Naive thymus-derived CD4-positive, alpha-beta T cell (primary cell): ENCODE results near the gene CELF3. TPM values are rescaled to one million over a fixed set of nuclear protein-coding genes. Genes with fewer than 3 reads are reported as not detected.
"Not testable (repeated sequence)": the region's sequence is repeated elsewhere in the genome, so short reads cannot be mapped to it uniquely, and the experiment has no call there.

ENCODE experiments used
- ATAC-seq: fragments of 150-1000 bp; cut with Tn5 transposase; 2 replicates; pipeline ENCODE4 v1.10.0; 2021; ENCODE audit warnings: mild to moderate bottlenecking, moderate library complexity
- CTCF ChIA-PET: fragments of 350-600 bp; sonication (Branson Sonifier 250); formaldehyde crosslinking; loops from one replicate; lab custom pipeline; 2021; ENCODE audit warnings: antibody characterized with exemption; lab: Charles Lee
- POLR2A ChIA-PET: fragments of 350-600 bp; sonication (Branson Sonifier 250); formaldehyde crosslinking; loops from one replicate; lab custom pipeline; 2021; ENCODE audit warnings: antibody characterized with exemption, inconsistent platforms; lab: Charles Lee
- DNase-seq, 9 donors: peaks; one replicate each; pipeline versions ENCODE4 v3.0.0 to v3.0.0-alpha.2; 2020 to 2022; ENCODE audit warnings: mixed read lengths in 1 of 9
- H3K27ac ChIP-seq: one replicate; pipeline ENCODE4 v1.7.0; 2013; ENCODE audit warnings: mild to moderate bottlenecking, low read depth, low read length, moderate library complexity
- H3K27me3 ChIP-seq, 2 donors: one replicate each; pipeline ENCODE4 v1.7.0; 2013; ENCODE audit warnings: low read length in 2 of 2, mild to moderate bottlenecking in 2 of 2, moderate library complexity in 2 of 2; ENCODE audit not compliant: control insufficient read depth in 2 of 2, insufficient read depth in 2 of 2
- H3K36me3 ChIP-seq, 3 experiments: 1 replicate in 2 of 3; 2 replicates in 1 of 3; pipeline ENCODE4 v1.7.0; 2013; ENCODE audit warnings: low read length in 3 of 3, mild to moderate bottlenecking in 3 of 3, moderate library complexity in 1 of 3; ENCODE audit not compliant: insufficient read depth in 3 of 3, control insufficient read depth in 2 of 3
- H3K4me1 ChIP-seq, 2 donors: one replicate each; pipeline ENCODE4 v1.7.0; 2013; ENCODE audit warnings: low read length in 2 of 2, mild to moderate bottlenecking in 2 of 2, moderate library complexity in 1 of 2; ENCODE audit not compliant: control insufficient read depth in 2 of 2, insufficient read depth in 2 of 2
- H3K4me3 ChIP-seq: 2 replicates; pipeline ENCODE4 v1.7.0; 2013; ENCODE audit warnings: mild to moderate bottlenecking, low read length
- H3K9me3 ChIP-seq, 3 experiments: 1 replicate in 2 of 3; 2 replicates in 1 of 3; pipeline ENCODE4 v1.7.0; 2013; ENCODE audit warnings: low read length in 3 of 3; ENCODE audit not compliant: control insufficient read depth in 2 of 3
- H3K27ac Mint-ChIP-seq, 9 donors: one replicate each; pipeline ENCODE4 v1.8.0; 2020 to 2022; ENCODE audit warnings: mixed read lengths in 9 of 9, mild to moderate bottlenecking in 8 of 9, moderate library complexity in 5 of 9, inconsistent platforms in 2 of 9
- H3K27me3 Mint-ChIP-seq, 5 donors: one replicate each; pipeline ENCODE4 v1.8.0; 2021 to 2022; ENCODE audit warnings: mixed read lengths in 5 of 5, mild to moderate bottlenecking in 1 of 5
- H3K36me3 Mint-ChIP-seq, 5 donors: one replicate each; pipeline ENCODE4 v1.8.0; 2020 to 2022; ENCODE audit warnings: mixed read lengths in 5 of 5, mild to moderate bottlenecking in 3 of 5, inconsistent platforms in 1 of 5
- H3K4me1 Mint-ChIP-seq, 7 donors: one replicate each; pipeline ENCODE4 v1.8.0; 2020 to 2022; ENCODE audit warnings: mixed read lengths in 7 of 7, mild to moderate bottlenecking in 3 of 7, inconsistent platforms in 1 of 7
- H3K4me3 Mint-ChIP-seq, 10 donors: one replicate each; pipeline ENCODE4 v1.8.0; 2020 to 2022; ENCODE audit warnings: mild to moderate bottlenecking in 10 of 10, mixed read lengths in 10 of 10, moderate library complexity in 6 of 10, inconsistent platforms in 2 of 10
- H3K9me3 Mint-ChIP-seq, 11 donors: one replicate each; pipeline ENCODE4 v1.8.0; 2020 to 2022; ENCODE audit warnings: mixed read lengths in 11 of 11, mild to moderate bottlenecking in 4 of 11, inconsistent platforms in 1 of 11, moderate library complexity in 1 of 11
- intact Hi-C, 2 donors: fragments of 100-400 bp; cut with micrococcal nuclease; formaldehyde crosslinking; loops; one replicate each; pipeline ENCODE4 v1.15.1; 2023
- polyA plus RNA-seq, 2 donors: library from polyadenylated mRNA; unstranded; fragments of 300-500 nt; fragmentation: Illumina TruSeq; gene quantifications; one replicate each; pipeline ENCODE4 v1.2.3, GENCODE V29; 2021
- total RNA-seq, 6 experiments: library from RNA in 5 of 6; stranded (reverse) in 5 of 6; gene quantifications; 1 replicate in 5 of 6; 2 replicates in 1 of 6; pipeline ENCODE4 v1.2.3 and lab custom pipeline; 2021 to 2026

CELF3 gene
- total and polyA plus RNA-seq, 7 experiments from 2014 or later, result not detected

DNA sequence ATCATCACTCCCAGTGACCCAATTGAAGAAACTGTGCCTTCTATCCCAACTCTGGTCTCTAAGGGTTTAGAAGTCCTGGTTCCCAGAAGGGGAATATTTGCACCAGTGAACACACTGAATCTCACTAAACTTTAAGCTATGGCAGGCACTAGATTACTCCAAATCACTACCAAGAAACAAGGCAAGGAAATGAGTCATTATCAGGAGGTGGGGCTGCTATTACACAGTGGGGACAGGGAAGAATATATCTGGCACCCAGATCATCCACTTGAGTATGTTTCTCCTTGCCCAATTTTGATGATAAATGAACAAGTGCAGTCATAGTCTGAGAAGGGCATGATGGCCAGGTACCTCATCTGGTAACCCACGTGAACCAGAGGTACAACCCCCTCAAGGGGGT, 39.7 kb upstream of the CELF3 start:
- Mint-ChIP-seq H3K27me3 (peaks cover 0 to 9% (median 0%) of the 10 kb centered on the region in 5 donors), H3K27ac (no peak overlapping the region), H3K4me3 (no peak overlapping the region), H3K9me3 (peaks cover 0 to 2% (median 0%) of the 10 kb centered on the region in 11 donors), H3K36me3 (peaks cover 0 to 35% (median 15%) of the 10 kb centered on the region in 5 donors), H3K4me1 (peaks cover 0 to 10% (median 0%) of the 10 kb centered on the region in 7 donors)
- Histone ChIP-seq H3K27me3 (no peaks in the 10 kb centered on the region), H3K9me3 (no peaks in the 10 kb centered on the region), H3K27ac (no peak overlapping the region), H3K4me3 (no peak overlapping the region), H3K4me1 (no peaks in the 10 kb centered on the region), H3K36me3 (peaks cover 3 to 49% (median 5%) of the 10 kb centered on the region in 3 experiments)
- no peak for DNase-seq
- CTCF ChIA-PET, result no interaction called here
- intact Hi-C loops, result loop anchor here in 1 of 2 donors (5.0 kb wide), 1 partner anchor 34 kb away; the partner anchor contains the start of gene RIIAD1
- POLR2A ChIA-PET, result no interaction called here
- ATAC-seq, result peak; percentile 22

DNA sequence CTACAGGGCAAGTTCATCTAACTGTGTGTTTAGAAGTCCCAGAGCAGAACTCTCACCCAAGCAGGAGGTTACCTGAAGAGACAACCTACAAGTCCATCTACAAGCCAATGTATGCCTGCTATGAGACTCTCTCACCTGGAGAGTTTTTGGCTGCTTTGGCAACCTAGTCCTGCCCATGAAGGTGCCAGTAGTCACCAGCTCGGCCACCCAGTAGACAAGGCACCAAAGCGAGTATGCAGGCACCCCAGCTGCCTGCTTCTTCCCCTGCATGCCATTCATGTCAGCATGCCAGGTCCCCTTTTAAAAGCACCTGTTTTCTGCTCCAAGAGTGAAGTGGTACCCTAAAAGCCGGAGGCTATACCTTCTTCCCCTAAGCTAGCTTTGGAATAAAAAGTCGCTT, 24.9 kb upstream of the CELF3 start:
- Histone ChIP-seq H3K9me3 (peaks cover 0 to 12% (median 9%) of the 10 kb centered on the region in 3 experiments), H3K27me3 (no peaks in the 10 kb centered on the region), H3K36me3 (no peaks in the 10 kb centered on the region), H3K4me3 (no peak overlapping the region), H3K27ac (no peak overlapping the region), H3K4me1 (no peaks in the 10 kb centered on the region)
- intact Hi-C loops, result no loop called here
- Mint-ChIP-seq H3K4me3 (no peak overlapping the region), H3K27ac (no peak overlapping the region), H3K4me1 (peaks cover 0 to 6% (median 0%) of the 10 kb centered on the region in 7 donors), H3K36me3 (peaks cover 0 to 6% (median 6%) of the 10 kb centered on the region in 5 donors), H3K27me3 (peaks cover 0 to 35% (median 0%) of the 10 kb centered on the region in 5 donors), H3K9me3 (peaks cover 0 to 21% (median 10%) of the 10 kb centered on the region in 11 donors)
- CTCF ChIA-PET, result no interaction called here
- DNase-seq (no peak), ATAC-seq (no peak)
- POLR2A ChIA-PET, result interaction anchor here (0.6 kb wide), 1 partner anchor 1386 kb away, joined by 3 read pairs; no protein-coding TSS in a partner anchor

DNA sequence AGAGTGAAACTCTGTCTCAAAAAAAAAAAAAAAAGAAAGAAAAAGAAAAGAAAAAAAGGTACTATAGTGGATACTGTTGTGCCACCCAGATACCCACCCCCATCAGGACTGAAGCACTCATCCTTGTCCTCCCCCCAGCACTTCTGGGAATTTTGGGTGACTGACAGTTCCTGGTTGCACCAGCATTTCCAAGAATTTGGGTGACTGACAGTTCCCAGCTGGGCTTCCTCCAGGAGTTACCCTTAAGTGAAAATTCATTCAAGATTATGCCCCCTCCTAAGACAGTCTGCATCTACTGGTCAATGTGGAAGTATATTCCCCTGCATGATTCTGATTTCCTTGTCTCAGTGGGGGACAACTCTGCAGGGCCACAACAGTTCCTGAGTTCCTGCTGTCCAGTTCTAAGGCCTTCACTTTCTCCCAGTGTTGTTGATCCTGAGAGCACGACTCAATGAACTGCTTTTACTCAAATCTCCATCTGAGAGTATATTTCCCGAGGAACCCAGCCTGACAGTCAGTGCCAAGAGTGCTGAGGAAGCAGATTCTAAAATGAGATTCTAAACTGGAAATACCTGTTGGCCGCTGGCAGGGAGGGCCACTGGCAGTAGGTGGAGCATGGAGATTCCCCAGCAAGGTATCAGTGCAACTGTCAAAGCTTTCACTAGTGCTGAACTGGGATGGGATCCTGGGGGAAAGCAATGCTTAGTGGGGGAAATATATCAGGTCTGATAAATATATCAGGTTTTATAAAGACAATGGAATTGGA, 23.2 kb upstream of the CELF3 start:
- H3K36me3 ChIP-seq, result no peaks in the 10 kb centered on the region
- peaks cover 0 to 25% (median 0%) of the 10 kb centered on the region in 5 donors for H3K27me3 Mint-ChIP-seq
- no peak overlapping the region for H3K4me3 ChIP-seq
- H3K9me3 ChIP-seq, result peaks cover 0 to 12% (median 9%) of the 10 kb centered on the region in 3 experiments
- no peak overlapping the region for H3K27ac Mint-ChIP-seq
- H3K36me3 Mint-ChIP-seq, result peaks cover 0 to 6% (median 6%) of the 10 kb centered on the region in 5 donors
- no peaks in the 10 kb centered on the region for H3K27me3 ChIP-seq
- DNase-seq (no peak), ATAC-seq (no peak)
- no peak overlapping the region for H3K4me3 Mint-ChIP-seq
- ChIA-PET POLR2A (no interaction called here), CTCF (no interaction called here)
- intact Hi-C loops, result no loop called here
- H3K9me3 Mint-ChIP-seq, result peaks cover 0 to 23% (median 11%) of the 10 kb centered on the region in 11 donors
- H3K27ac ChIP-seq, result no peak overlapping the region
- H3K4me1 ChIP-seq, result no peaks in the 10 kb centered on the region
- H3K4me1 Mint-ChIP-seq, result peaks cover 0 to 10% (median 0%) of the 10 kb centered on the region in 7 donors

DNA sequence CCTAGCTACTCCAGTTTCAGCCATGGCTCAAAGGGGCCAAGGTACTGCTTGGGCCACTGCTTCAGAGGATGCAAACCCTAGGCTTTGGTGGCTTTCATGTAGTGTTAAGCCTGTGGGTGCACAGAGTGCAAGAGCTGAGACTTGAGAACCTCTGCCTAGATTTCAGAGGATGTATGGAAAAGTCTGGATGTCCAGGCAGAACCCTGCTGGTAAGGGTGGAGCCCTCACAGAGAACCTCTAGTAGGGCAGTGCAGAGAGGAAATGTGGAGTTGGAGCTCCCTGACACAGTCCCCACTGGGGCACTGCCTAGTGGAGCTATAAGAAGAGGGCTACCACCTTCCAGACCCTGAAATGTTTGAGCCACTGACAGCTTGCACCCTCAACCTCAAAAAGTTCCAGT, 20.9 kb upstream of the CELF3 start:
- CTCF ChIA-PET, result interaction anchor here (1.4 kb wide), 1 partner anchor 9 kb away, joined by 3 read pairs; no protein-coding TSS in a partner anchor
- Mint-ChIP-seq H3K4me3 (no peak overlapping the region), H3K9me3 (peaks cover 0 to 23% (median 11%) of the 10 kb centered on the region in 11 donors), H3K36me3 (peaks cover 0 to 6% (median 6%) of the 10 kb centered on the region in 5 donors), H3K27me3 (peaks cover 0 to 14% (median 3%) of the 10 kb centered on the region in 5 donors), H3K4me1 (peaks cover 0 to 10% (median 0%) of the 10 kb centered on the region in 7 donors), H3K27ac (no peak overlapping the region)
- intact Hi-C loops, result no loop called here
- POLR2A ChIA-PET, result no interaction called here
- Histone ChIP-seq H3K4me3 (no peak overlapping the region), H3K27me3 (no peaks in the 10 kb centered on the region), H3K27ac (no peak overlapping the region), H3K4me1 (no peaks in the 10 kb centered on the region), H3K9me3 (peaks cover 0 to 12% (median 9%) of the 10 kb centered on the region in 3 experiments), H3K36me3 (no peaks in the 10 kb centered on the region)
- no peak for DNase-seq
- ATAC-seq, result no peak

DNA sequence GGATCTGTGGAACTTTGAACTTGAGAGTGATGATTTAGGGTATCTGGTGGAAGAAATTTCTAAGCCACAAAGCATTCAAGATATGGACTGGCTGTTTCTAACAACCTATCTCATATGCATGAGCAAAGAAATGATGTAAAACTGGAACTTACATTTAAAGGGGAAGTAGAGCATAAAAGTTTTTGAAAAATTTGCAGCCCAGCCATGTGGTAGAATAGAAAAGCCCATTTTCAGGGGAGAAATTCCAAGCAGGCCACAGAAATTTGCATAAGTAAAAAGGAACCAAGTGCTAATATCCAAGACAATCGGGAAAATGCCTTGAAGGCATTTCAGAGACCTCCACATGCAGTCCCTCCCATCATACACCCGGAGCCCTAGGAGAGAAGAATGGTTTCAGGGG, 20.4 kb upstream of the CELF3 start:
- peaks cover 0 to 23% (median 11%) of the 10 kb centered on the region in 11 donors for H3K9me3 Mint-ChIP-seq
- ChIA-PET POLR2A (no interaction called here), CTCF (interaction anchor here (1.4 kb wide), 1 partner anchor 10 kb away, joined by 3 read pairs; no protein-coding TSS in a partner anchor)
- H3K27me3 Mint-ChIP-seq, result peaks cover 0 to 17% (median 6%) of the 10 kb centered on the region in 5 donors
- no peak for DNase-seq
- H3K9me3 ChIP-seq, result peaks cover 0 to 12% (median 9%) of the 10 kb centered on the region in 3 experiments
- peaks cover 0 to 10% (median 0%) of the 10 kb centered on the region in 7 donors for H3K4me1 Mint-ChIP-seq
- H3K36me3 Mint-ChIP-seq, result peaks cover 0 to 6% (median 6%) of the 10 kb centered on the region in 5 donors
- no peak for ATAC-seq
- no peak overlapping the region for H3K4me3 ChIP-seq
- no peak overlapping the region for H3K4me3 Mint-ChIP-seq
- H3K36me3 ChIP-seq, result no peaks in the 10 kb centered on the region
- no peaks in the 10 kb centered on the region for H3K27me3 ChIP-seq
- intact Hi-C loops, result no loop called here
- no peaks in the 10 kb centered on the region for H3K4me1 ChIP-seq
- H3K27ac Mint-ChIP-seq, result peak overlapping the region in 1 of 9 donors; percentile 0
- H3K27ac ChIP-seq, result no peak overlapping the region

DNA sequence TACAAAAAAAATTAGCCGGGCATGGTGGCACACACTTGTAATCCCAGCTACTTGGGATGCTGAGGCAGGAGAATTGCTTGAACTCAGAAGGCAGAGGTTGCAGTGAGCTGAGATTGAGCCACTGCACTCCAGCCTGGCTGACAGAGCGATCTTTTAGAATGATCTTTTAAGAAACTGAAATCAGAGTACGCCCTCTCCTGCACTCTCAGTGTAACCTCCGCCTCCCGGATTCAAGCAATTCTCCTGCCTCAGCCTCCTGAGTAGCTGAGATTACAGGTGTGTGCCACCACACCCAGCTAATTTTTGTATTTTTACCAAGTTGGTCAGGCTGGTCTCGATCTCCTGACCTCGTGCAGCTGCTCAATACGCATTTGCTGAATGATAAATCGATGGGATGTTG, 17.4 kb upstream of the CELF3 start:
- peaks cover 0 to 12% (median 6%) of the 10 kb centered on the region in 5 donors for H3K36me3 Mint-ChIP-seq
- POLR2A ChIA-PET, intact Hi-C loops, H3K4me1 Mint-ChIP-seq, H3K27ac ChIP-seq, H3K4me3 ChIP-seq, ATAC-seq, H3K27me3 ChIP-seq, H3K4me1 ChIP-seq, H3K27ac Mint-ChIP-seq, DNase-seq, H3K36me3 ChIP-seq: not testable (repeated sequence)
- peaks cover 0 to 12% (median 9%) of the 10 kb centered on the region in 3 experiments for H3K9me3 ChIP-seq
- H3K4me3 Mint-ChIP-seq, result peak overlapping the region in 1 of 10 donors; percentile 16
- peaks cover 0 to 23% (median 11%) of the 10 kb centered on the region in 11 donors for H3K9me3 Mint-ChIP-seq
- CTCF ChIA-PET, result interaction anchor here (0.8 to 3.2 kb wide), 10 partner anchors 13 to 290 kb away, joined by 3 to 22 read pairs (median 4); partner anchors contain the start of gene RIIAD1
- peaks cover 16 to 37% (median 18%) of the 10 kb centered on the region in 5 donors for H3K27me3 Mint-ChIP-seq
